OCI-LY3 (cell line): ENCODE results near the gene ZBTB16.

Experiments used
- CTCF ChIP-seq: fragments of 200-600, 300-600 bp; sonication (generic); IDR thresholded peaks from 2 replicates; pipeline ENCODE4 v1.5.1; 2014; ENCODE audit warnings: antibody characterized with exemption, low read length, low read depth
- EZH2phosphoT487 ChIP-seq: fragments of 200-600 bp; shearing (Covaris generic); IDR thresholded peaks from 2 replicates; pipeline ENCODE4 v1.6.1; 2018; ENCODE audit warnings: antibody characterized with exemption, mixed run types, low read depth

GRCh38 chr11:114209904-114210303, 150.4 kb downstream of the ZBTB16 start:
- TF ChIP-seq CTCF, result no peak
- no peak for TF ChIP-seq EZH2phosphoT487
